GM18907 (cell line): ENCODE measurements around the gene REM2.

Experiments
- ATAC-seq: cut with Tn5 transposase; IDR thresholded peaks from one replicate; pipeline ENCODE4 v1.9.1; 2021; ENCODE audit warnings: mild to moderate bottlenecking, moderate library complexity; ENCODE audit not compliant: unreplicated experiment

REM2 gene

DNA sequence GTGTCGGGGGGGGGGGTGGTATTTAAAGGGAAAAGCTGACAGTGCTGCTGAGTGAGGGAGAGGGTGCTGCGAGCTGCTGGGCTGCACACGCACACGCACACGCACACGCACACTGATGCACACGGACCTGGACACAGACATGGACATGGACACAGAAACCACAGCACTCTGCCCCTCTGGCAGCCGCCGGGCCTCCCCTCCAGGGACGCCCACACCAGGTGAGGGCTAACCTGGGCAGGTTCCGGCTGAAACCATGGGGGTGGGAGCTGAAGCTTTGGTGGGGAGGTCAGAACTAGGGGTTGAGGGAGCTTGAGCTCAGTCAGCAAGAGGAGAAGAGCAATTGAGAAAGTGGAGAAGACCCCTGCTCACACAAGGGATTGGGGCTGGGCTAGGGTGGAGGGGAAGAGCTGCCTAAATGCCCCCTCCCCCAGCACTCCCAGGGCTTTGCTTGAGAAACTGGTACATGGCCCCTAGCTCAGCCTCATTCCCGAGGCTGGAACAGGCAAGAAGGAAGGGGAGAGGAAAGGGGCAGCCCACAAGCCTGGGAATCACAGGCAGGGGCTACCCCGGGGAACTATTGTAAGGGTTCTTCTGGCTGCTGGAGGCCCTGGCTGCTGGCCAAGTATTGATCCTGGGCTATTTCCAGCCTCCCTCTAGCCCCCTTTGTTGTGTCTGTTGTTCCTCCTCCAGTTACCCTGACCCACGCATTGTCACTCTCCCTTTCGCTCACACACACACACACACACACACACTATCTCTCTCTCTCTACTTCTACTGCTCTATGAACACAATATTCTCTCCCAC is at the start of gene REM2:
TSS of gene REM2 (plus strand) at position 50 of the 804 bp plus-strand sequence. CDS start at position 116, 66 bp downstream.
- ATAC-seq: no peak

DNA sequence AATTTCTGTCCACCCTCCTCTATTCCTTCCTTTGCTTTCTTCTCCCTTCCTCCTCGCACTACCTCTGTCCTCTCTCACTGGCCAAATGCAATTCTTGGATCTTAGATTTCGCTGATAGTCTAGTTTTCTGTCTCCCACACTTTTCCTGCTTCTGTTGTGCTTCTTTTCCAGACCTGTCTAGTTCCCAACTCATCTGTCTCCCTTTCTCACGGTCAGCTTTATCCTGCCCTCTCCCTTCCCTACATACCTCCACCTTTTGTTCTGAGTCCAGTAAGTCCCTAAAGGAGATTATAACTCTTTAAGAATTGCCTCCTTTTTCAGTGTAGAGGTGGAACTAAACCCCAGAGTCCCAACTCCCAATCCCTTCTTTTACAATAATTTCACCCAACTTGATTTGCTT is 47.5 kb upstream of the REM2 start:
- no peak for ATAC-seq

DNA sequence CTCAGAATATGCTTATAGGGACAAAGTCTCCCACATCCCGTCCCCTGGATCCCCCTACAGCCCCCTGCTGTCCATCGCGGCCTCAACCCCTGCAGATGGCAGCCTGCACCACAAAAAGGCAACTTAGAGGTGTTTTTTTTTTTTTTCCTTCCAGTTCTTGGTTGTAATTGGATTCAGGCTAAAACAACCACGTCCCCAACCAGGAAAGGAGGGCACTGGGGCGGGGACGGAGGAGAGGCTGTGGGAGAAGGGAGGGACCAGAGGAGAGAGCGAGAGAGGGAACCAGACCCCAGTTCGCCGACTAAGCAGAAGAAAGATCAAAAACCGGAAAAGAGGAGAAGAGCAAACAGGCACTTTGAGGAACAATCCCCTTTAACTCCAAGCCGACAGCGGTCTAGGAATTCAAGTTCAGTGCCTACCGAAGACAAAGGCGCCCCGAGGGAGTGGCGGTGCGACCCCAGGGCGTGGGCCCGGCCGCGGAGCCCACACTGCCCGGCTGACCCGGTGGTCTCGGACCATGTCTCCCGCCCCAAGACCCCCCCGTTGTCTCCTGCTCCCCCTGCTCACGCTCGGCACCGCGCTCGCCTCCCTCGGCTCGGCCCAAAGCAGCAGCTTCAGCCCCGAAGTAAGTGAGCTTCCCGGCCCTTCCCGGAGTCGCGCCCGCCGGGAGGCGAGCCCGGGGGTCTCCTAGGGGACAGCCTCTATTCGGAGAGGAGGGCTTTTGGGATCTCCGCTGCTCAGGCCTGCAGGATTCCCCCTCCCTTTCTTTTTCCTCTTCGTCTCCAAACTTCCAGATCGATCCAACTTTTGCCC is 46.5 kb upstream of the REM2 start, which contains the start of gene MMP14:
TSS of gene MMP14 (plus strand) at position 285 of the 813 bp plus-strand sequence. CDS start at position 518, 233 bp downstream.
- ATAC-seq: no peak

GRCh38 chr14:22837114-22837749 is 45.8 kb upstream of the REM2 start:
- no peak for ATAC-seq

DNA sequence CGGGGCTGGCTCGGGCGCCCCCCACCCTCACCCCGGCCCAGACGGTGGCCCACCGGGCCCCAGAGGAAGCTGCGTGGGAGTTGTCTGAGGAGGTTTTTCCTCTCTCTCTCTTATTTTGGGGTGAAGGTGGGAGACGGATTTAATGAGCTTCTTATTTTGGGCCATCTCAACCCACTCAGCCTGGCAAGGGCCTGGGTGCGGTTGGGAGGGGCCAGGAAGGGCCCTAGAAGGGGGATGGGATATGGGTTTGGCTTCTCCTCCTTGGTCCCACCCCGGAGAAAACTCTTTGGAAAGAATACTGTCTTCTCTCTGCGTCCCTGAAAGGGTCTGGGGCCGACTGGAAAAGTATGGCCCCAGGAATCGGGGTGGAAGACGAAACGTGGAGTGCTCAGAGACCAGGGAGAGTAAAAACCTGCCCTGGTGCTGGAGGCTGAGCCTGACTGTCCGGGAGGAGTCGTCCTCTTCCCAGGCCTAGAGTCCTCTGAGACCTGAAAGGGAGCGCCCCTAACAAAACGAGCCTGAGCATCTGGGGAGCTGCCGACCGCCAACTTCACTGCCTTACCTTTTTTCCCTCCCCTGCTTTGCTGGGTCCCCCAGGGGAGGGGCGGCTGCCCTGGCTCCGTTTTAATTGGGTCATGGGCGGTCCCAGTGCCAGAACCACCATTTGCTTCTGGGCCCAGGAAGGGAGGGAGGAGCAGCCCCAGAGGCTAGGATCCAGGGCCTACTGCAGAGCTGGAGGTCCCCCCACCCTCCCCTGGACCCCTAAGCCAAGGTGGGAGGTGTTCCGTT is 45.1 kb upstream of the REM2 start:
- no peak for ATAC-seq

- ATAC-seq: no peak
Observed at GRCh38 chr14:22838631-22839041, 44.4 kb upstream of the REM2 start.

DNA sequence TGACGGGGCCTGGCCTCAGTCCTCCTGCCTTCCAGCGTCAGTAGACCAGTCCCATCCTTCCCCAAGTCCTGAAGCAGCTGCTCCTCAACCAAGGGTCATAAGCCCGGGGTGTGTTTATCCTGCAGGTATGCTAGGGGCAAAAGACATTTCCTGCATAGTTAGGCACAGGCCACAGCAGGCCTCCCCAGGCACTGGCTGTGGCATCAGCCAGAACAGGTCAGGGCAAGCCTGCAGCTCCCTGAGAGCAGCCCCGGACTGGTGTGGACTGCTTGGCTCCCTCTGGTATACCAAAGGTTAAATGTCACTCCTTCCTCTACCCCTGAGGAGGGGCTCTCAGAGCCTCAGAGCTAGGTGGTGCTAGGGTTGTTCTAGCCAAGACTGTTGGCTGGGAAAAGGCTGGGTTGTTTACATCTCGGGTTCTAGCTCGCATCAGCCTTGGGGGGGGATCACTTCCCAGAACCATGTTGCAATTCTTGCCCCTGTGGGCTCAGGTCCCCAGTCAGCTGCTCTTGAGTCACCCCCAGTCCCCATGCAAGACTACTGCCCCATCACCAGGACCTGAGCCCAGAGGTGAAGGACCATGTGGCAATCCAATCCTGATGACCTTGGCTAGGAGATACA is 43.8 kb upstream of the REM2 start:
- ATAC-seq: no peak

- ATAC-seq: no peak
Observed at GRCh38 chr14:22841311-22841710, 41.7 kb upstream of the REM2 start.

DNA sequence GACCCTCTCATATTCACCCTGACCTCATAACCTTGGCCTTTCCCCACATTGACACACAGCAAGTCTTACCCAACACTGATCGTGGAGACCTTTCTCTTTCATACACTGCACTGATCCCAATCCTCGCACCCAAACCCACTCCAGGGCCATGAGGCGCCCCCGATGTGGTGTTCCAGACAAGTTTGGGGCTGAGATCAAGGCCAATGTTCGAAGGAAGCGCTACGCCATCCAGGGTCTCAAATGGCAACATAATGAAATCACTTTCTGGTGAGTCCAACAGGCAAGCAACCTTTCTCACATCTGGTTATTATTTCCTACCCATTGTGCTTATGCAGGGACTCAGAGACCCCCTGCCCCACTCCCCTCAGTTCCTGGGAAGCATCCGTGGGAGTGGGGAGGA is 41.3 kb upstream of the REM2 start:
- no peak for ATAC-seq

GRCh38 chr14:22842211-22843122 is 40.6 kb upstream of the REM2 start:
- ATAC-seq: no peak

GRCh38 chr14:22843123-22843925 is 39.7 kb upstream of the REM2 start:
- no peak for ATAC-seq

DNA sequence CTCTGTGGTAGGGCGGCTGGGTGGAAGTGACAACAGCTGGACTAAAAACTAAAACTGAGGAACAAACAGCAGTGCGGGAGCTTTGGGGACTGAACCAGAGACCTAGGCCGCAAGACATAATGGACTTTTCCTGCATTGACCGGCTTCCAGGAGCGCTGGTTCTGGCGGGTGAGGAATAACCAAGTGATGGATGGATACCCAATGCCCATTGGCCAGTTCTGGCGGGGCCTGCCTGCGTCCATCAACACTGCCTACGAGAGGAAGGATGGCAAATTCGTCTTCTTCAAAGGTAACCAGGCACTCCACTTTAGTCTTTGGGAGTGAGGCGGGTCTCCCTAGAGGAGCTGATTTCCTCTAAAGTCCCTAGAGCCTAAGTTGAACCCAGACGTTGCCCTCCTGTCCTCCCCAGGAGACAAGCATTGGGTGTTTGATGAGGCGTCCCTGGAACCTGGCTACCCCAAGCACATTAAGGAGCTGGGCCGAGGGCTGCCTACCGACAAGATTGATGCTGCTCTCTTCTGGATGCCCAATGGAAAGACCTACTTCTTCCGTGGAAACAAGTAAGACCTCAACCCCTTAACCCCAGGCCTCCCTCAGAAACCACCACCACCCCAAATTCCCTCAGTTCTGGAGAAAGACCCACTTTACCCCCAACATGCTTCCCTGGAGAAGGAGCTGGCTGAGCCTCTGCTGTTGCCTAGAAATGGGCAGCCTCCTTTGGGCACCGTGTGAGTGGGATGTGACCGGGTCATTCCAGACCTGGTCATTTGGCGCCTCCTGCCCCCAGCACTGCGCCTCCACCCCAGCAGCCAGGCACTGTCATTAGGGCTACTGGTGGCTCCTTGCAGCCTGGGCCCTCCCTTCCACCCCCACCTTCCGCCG is 38.6 kb upstream of the REM2 start:
- ATAC-seq: no peak

DNA sequence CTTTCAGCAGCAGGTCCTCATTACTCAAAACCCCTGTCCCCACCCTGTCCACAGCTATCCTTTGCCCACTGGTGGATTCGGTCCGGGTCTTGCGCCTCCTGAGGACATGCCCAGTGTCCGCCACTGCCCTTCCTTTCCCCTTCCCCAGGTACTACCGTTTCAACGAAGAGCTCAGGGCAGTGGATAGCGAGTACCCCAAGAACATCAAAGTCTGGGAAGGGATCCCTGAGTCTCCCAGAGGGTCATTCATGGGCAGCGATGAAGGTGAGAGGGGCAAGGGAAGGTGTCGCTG is 38.0 kb upstream of the REM2 start:
- no peak for ATAC-seq

- no peak for ATAC-seq
Observed at GRCh38 chr14:22845821-22846625, 37.0 kb upstream of the REM2 start.

GRCh38 chr14:22846811-22847307 is 36.2 kb upstream of the REM2 start:
- no peak for ATAC-seq

- ATAC-seq: no peak
Observed at GRCh38 chr14:22847661-22848341, 35.2 kb upstream of the REM2 start.
